Ascending aorta (tissue), 2 donors: ENCODE data around the gene CDH13. TPM values are rescaled to one million over a fixed set of nuclear protein-coding genes. Genes with fewer than 3 reads are reported as not detected.

Source experiments
- DNase-seq, 2 donors: peaks; one replicate each; pipeline ENCODE4 v3.0.0-alpha.2; 2019; ENCODE audit warnings: low spot score in 2 of 2
- H3K27ac ChIP-seq, 2 donors: fragments of 200-600 bp; sonication (generic); one replicate each; pipeline ENCODE4 v1.5.1; 2016 to 2017; ENCODE audit warnings: mild to moderate bottlenecking in 1 of 2
- H3K27me3 ChIP-seq: fragments of 200-600 bp; sonication (generic); one replicate; pipeline ENCODE4 v1.5.1; 2017
- H3K36me3 ChIP-seq, 2 donors: fragments of 200-600 bp; sonication (generic); one replicate each; pipeline ENCODE4 v1.5.1; 2016
- H3K4me1 ChIP-seq, 2 donors: fragments of 200-600 bp; sonication (generic); one replicate each; pipeline ENCODE4 v1.5.1; 2016 to 2017; ENCODE audit warnings: mild to moderate bottlenecking in 1 of 2
- H3K4me3 ChIP-seq, 2 donors: fragments of 200-600 bp; sonication (generic); one replicate each; pipeline ENCODE4 v1.5.1; 2016 to 2017; ENCODE audit warnings: mild to moderate bottlenecking in 1 of 2
- H3K9me3 ChIP-seq, 2 donors: fragments of 200-600 bp; sonication (generic); one replicate each; pipeline ENCODE4 v1.5.1; 2016
- CTCF ChIP-seq, 3 experiments: fragments of 200-600 bp in 2 of 3; fragments of 450-650 bp in 1 of 3; sonication (generic) in 2 of 3; IDR thresholded peaks; one replicate each; pipeline ENCODE4 v1.5.1; 2016 to 2019; ENCODE audit warnings: antibody characterized with exemption in 3 of 3, mild to moderate bottlenecking in 1 of 3, moderate library complexity in 1 of 3
- intact Hi-C: fragments of 100-400 bp; cut with DNase I; formaldehyde crosslinking; loops from one replicate; pipeline ENCODE4 v1.15.1; 2023
- total RNA-seq: library from RNA; depleted of rRNA; stranded (reverse); fragments of >200 nt; gene quantifications from one replicate; pipeline ENCODE4 v1.1.0, GENCODE V29; 2016

Gene CDH13
- total RNA-seq, 1 donor from 2014 or later, result 160 TPM

- DNase-seq, result no peak
- no peak for TF ChIP-seq CTCF (IDR thresholded peaks at IDR 0.05)
- Histone ChIP-seq H3K4me1 (no peaks in the 10 kb centered on the region), H3K27me3 (no peaks in the 10 kb centered on the region), H3K4me3 (no peak overlapping the region), H3K27ac (no peak overlapping the region), H3K9me3 (no peaks in the 10 kb centered on the region), H3K36me3 (no peaks in the 10 kb centered on the region)
- intact Hi-C loops, result no loop called here
Observed at GRCh38 chr16:83316458-83316857, 689.7 kb downstream of the CDH13 start.

GRCh38 chr16:83318390-83318789, 691.6 kb downstream of the CDH13 start:
- Histone ChIP-seq H3K27me3 (no peaks in the 10 kb centered on the region), H3K36me3 (no peaks in the 10 kb centered on the region), H3K27ac (no peak overlapping the region), H3K4me1 (no peaks in the 10 kb centered on the region), H3K9me3 (no peaks in the 10 kb centered on the region), H3K4me3 (no peak overlapping the region)
- intact Hi-C loops, result no loop called here
- no peak for TF ChIP-seq CTCF (IDR thresholded peaks at IDR 0.05)
- no peak for DNase-seq

DNA sequence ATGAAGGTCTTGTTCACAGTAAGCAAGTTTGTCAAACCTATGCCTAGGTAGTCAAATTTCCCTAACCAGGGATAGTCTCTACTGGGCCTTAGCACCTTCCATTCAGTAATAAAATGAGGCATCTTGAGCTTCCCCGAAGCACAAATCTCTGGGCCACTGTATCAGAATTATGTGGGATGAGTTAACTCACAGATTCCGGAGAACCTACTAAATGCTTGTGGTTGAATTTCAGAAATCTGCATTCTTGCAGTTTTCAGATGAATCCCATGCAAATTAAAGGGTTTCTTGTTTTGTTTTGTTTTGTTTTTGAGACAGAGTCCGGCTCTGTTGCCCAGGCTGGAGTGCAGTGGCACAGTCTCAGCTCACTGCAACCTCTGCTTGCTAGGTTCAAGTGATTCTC, 702.2 kb downstream of the CDH13 start:
- Histone ChIP-seq H3K4me3 (no peak overlapping the region), H3K27me3 (no peaks in the 10 kb centered on the region), H3K4me1 (no peaks in the 10 kb centered on the region), H3K9me3 (no peaks in the 10 kb centered on the region), H3K36me3 (no peaks in the 10 kb centered on the region), H3K27ac (no peak overlapping the region)
- intact Hi-C loops, result no loop called here
- DNase-seq, result no peak
- TF ChIP-seq CTCF (IDR thresholded peaks at IDR 0.05), result no peak

DNA sequence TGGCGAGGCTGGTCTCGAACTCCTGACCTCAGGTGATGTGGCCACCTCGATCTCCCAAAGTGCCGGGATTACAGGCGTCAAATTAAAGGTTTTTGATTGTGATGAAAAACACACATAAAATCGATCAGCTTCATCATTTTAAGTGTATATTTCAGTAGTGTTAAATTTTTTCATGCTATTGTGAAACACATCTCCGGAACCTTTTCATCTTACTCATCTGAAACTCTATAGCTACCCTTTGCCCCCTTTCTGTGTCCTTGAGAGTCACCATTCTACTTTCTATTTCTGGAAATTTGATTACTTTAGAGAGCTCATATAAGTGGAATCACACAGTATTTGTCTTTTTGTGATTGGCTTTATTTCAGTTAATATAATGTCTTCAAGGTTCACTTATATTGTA, 702.7 kb downstream of the CDH13 start:
- Histone ChIP-seq H3K4me1 (no peaks in the 10 kb centered on the region), H3K9me3 (no peaks in the 10 kb centered on the region), H3K36me3 (no peaks in the 10 kb centered on the region), H3K27ac (no peak overlapping the region), H3K27me3 (no peaks in the 10 kb centered on the region), H3K4me3 (no peak overlapping the region)
- TF ChIP-seq CTCF (IDR thresholded peaks at IDR 0.05), result no peak
- intact Hi-C loops, result no loop called here
- DNase-seq, result no peak

DNA sequence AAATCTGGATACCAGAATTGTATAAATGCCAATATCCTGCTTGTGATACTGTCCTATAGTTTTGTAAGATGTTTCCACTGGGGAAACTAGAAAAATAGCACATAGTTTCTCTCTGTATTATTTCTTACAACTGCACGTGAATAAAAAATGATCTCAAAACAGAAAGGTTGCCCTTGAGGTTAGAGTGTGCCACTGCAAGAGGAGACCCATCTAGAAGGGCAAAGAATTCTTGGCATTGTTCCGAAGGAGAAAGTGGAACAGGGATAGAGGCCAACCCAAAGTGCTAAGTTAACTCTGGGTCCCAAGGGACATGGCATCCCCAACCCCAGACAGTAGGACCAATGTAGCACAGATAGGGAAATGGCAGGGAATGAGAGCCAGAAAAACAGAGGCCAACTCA, 703.5 kb downstream of the CDH13 start:
- no peak for TF ChIP-seq CTCF (IDR thresholded peaks at IDR 0.05)
- intact Hi-C loops, result no loop called here
- no peak overlapping the region for H3K4me3 ChIP-seq

DNA sequence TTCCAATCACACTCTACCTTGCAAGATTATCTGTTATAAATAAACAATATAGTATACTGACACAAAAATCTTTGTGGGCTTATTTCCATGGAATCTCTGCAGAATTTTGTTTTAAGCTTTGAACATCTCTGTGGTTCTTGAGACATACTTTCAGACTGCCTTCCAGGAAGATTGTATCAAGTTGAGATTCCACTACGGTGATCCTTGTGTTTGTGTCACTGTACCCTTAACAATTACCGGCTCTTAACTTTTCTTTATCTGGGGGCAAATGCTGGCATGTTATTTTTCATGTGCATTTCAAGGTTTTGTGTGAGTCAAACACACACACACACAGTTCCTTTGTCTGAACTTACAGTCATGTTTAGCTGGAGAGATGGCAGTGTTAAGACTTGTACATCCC, 708.3 kb downstream of the CDH13 start:
- no peak overlapping the region for H3K27ac ChIP-seq
- no peaks in the 10 kb centered on the region for H3K36me3 ChIP-seq
- H3K27me3 ChIP-seq, result no peaks in the 10 kb centered on the region
- intact Hi-C loops, result no loop called here
- H3K4me1 ChIP-seq, result no peaks in the 10 kb centered on the region
- H3K9me3 ChIP-seq, result no peaks in the 10 kb centered on the region
- DNase-seq, result no peak
- no peak for TF ChIP-seq CTCF (IDR thresholded peaks at IDR 0.05)
- no peak overlapping the region for H3K4me3 ChIP-seq

More for the DNA sequence above, 703.5 kb downstream of the CDH13 start:
- H3K9me3 ChIP-seq, result no peaks in the 10 kb centered on the region
- no peak for DNase-seq
- H3K27ac ChIP-seq, result no peak overlapping the region
- no peaks in the 10 kb centered on the region for H3K36me3 ChIP-seq
- H3K27me3 ChIP-seq, result no peaks in the 10 kb centered on the region
- H3K4me1 ChIP-seq, result no peaks in the 10 kb centered on the region
